Osteoblast (primary cell): Measurements from ENCODE around the gene RTEL1. TPM values are rescaled to one million over a fixed set of nuclear protein-coding genes. Genes with fewer than 3 reads are reported as not detected.

Source experiments
- DNase-seq: peaks from one replicate; pipeline ENCODE4 v3.0.0; 2011; ENCODE audit warnings: low spot score, mixed read lengths; ENCODE audit not compliant: insufficient read length; ENCODE audit errors: missing footprints
- H2AFZ ChIP-seq: 2 replicates; pipeline ENCODE4 v1.6.0; 2011; ENCODE audit warnings: mild to moderate bottlenecking, low read length
- H3K27ac ChIP-seq: 2 replicates; pipeline ENCODE4 v1.5.1; 2011; ENCODE audit warnings: mild to moderate bottlenecking, low read depth, low read length, moderate library complexity
- H3K27me3 ChIP-seq: 2 replicates; pipeline ENCODE4 v1.6.0; 2012; ENCODE audit warnings: mild to moderate bottlenecking, control low read depth, inconsistent platforms, low read length, moderate library complexity; ENCODE audit not compliant: insufficient read depth
- H3K36me3 ChIP-seq: 2 replicates; pipeline ENCODE4 v1.5.1; 2011; ENCODE audit warnings: mild to moderate bottlenecking, low read length, control low read depth, moderate library complexity; ENCODE audit not compliant: insufficient read depth
- H3K4me1 ChIP-seq: 2 replicates; pipeline ENCODE4 v1.5.1; 2011; ENCODE audit warnings: mild to moderate bottlenecking, low read length, control low read depth, moderate library complexity; ENCODE audit not compliant: insufficient read depth
- H3K4me2 ChIP-seq: 2 replicates; pipeline ENCODE4 v1.6.0; 2011; ENCODE audit warnings: mild to moderate bottlenecking, low read length; ENCODE audit not compliant: insufficient read depth
- H3K4me3 ChIP-seq: fragments of 200-600 bp; sonication (generic); 3 replicates; pipeline ENCODE4 v1.5.1; 2012; ENCODE audit warnings: mild to moderate bottlenecking, low read length, inconsistent platforms; ENCODE audit not compliant: insufficient read depth
- H3K79me2 ChIP-seq: 2 replicates; pipeline ENCODE4 v1.6.0; 2012; ENCODE audit warnings: mild to moderate bottlenecking, low read length, control low read depth, inconsistent platforms; ENCODE audit not compliant: insufficient read depth
- H3K9me3 ChIP-seq: 2 replicates; pipeline ENCODE4 v1.5.1; 2011; ENCODE audit warnings: low read depth, low read length, control low read depth
- H4K20me1 ChIP-seq: 2 replicates; pipeline ENCODE4 v1.6.0; 2012; ENCODE audit warnings: mild to moderate bottlenecking, low read length, control low read depth; ENCODE audit not compliant: insufficient read depth
- CTCF ChIP-seq: IDR thresholded peaks from 2 replicates; pipeline ENCODE4 v1.5.1; 2011; ENCODE audit warnings: mild to moderate bottlenecking, low read depth, low read length, moderate library complexity; ENCODE audit errors: extremely low read depth
- total RNA-seq: library from RNA; depleted of rRNA; stranded (reverse); fragments of >200 nt; gene quantifications from 2 replicates; pipeline ENCODE4 v1.2.3, GENCODE V29; 2012

Gene RTEL1
- total RNA-seq, 1 donor: 10.9 TPM

GRCh38 chr20:63698739-63699465 is 40.8 kb downstream of the RTEL1 start:
- Histone ChIP-seq H3K27me3 (no peaks in the 10 kb centered on the region), H3K9me3 (no peaks in the 10 kb centered on the region), H3K36me3 (no peaks in the 10 kb centered on the region), H4K20me1 (no peaks in the 10 kb centered on the region), H3K4me3 (peak overlapping the region; percentile 46), H3K27ac (peak overlapping the region; percentile 88), H3K4me1 (peaks cover 31% of the 10 kb centered on the region), H2AFZ (no peak overlapping the region), H3K4me2 (peak overlapping the region; percentile 64), H3K79me2 (peaks cover 2% of the 10 kb centered on the region)
- TF ChIP-seq CTCF: no peak
- DNase-seq: peak; percentile 100

- no peak overlapping the region for H2AFZ ChIP-seq
- peaks cover 31% of the 10 kb centered on the region for H3K4me1 ChIP-seq
- H3K9me3 ChIP-seq: no peaks in the 10 kb centered on the region
- DNase-seq: peak; percentile 93
- no peak for TF ChIP-seq CTCF
- H3K4me2 ChIP-seq: peak overlapping the region; percentile 64
- no peaks in the 10 kb centered on the region for H4K20me1 ChIP-seq
- no peak overlapping the region for H3K4me3 ChIP-seq
- peak overlapping the region; percentile 88 for H3K27ac ChIP-seq
- H3K36me3 ChIP-seq: peaks cover 5% of the 10 kb centered on the region
- no peaks in the 10 kb centered on the region for H3K27me3 ChIP-seq
- H3K79me2 ChIP-seq: peaks cover 9% of the 10 kb centered on the region
Measured at GRCh38 chr20:63699466-63700198, 41.5 kb downstream of the RTEL1 start.

- Histone ChIP-seq H3K36me3 (peaks cover 13% of the 10 kb centered on the region), H4K20me1 (no peaks in the 10 kb centered on the region), H3K4me2 (no peak overlapping the region), H3K4me3 (no peak overlapping the region), H3K79me2 (peaks cover 17% of the 10 kb centered on the region), H3K27ac (peak overlapping the region; percentile 88), H3K27me3 (no peaks in the 10 kb centered on the region), H2AFZ (no peak overlapping the region), H3K4me1 (peaks cover 31% of the 10 kb centered on the region), H3K9me3 (no peaks in the 10 kb centered on the region)
- peak; percentile 82 for DNase-seq
- no peak for TF ChIP-seq CTCF
Measured at GRCh38 chr20:63700199-63701050, 42.3 kb downstream of the RTEL1 start.
